Duodenal mucosa (tissue), 2 donors: ENCODE measurements around the gene RETN.
A peak's percentile ranks its signal among the peaks of the same experiment; 100 is the strongest.

Experiments used
- H3K27ac ChIP-seq: one replicate; pipeline ENCODE4 v1.7.0; 2013; ENCODE audit warnings: low read depth, low read length
- H3K27me3 ChIP-seq, 2 donors: one replicate each; pipeline ENCODE4 v1.7.0; 2013; ENCODE audit warnings: low read length in 2 of 2, control low read depth in 1 of 2; ENCODE audit not compliant: insufficient read depth in 2 of 2, control insufficient read depth in 1 of 2
- H3K36me3 ChIP-seq, 2 donors: one replicate each; pipeline ENCODE4 v1.7.0; 2013; ENCODE audit warnings: low read length in 2 of 2, control low read depth in 1 of 2; ENCODE audit not compliant: insufficient read depth in 2 of 2, control insufficient read depth in 1 of 2
- H3K4me1 ChIP-seq, 2 donors: one replicate each; pipeline ENCODE4 v1.7.0; 2013; ENCODE audit warnings: low read length in 2 of 2, control low read depth in 1 of 2; ENCODE audit not compliant: insufficient read depth in 2 of 2, control insufficient read depth in 1 of 2
- H3K4me3 ChIP-seq, 2 donors: one replicate each; pipeline ENCODE4 v1.7.0; 2013; ENCODE audit warnings: low read length in 2 of 2, low read depth in 1 of 2
- H3K9ac ChIP-seq, 2 donors: one replicate each; pipeline ENCODE4 v1.7.0; 2013; ENCODE audit warnings: low read length in 2 of 2, low read depth in 1 of 2
- H3K9me3 ChIP-seq, 2 donors: one replicate each; pipeline ENCODE4 v1.7.0; 2013; ENCODE audit warnings: low read length in 2 of 2, control low read depth in 1 of 2; ENCODE audit not compliant: control insufficient read depth in 1 of 2

The RETN gene

GRCh38 chr19:7628589-7629311 lies 40.1 kb upstream of the RETN start:
- Histone ChIP-seq H3K27ac (peak overlapping the region; percentile 49), H3K27me3 (no peaks in the 10 kb centered on the region), H3K36me3 (peaks cover 22 to 38% of the 10 kb centered on the region in 2 donors), H3K9ac (peak overlapping the region; percentile 77 to 97), H3K4me1 (peaks cover 21 to 24% of the 10 kb centered on the region in 2 donors), H3K4me3 (peak overlapping the region; percentile 96 to 99), H3K9me3 (no peaks in the 10 kb centered on the region)

GRCh38 chr19:7629347-7630054 lies 39.3 kb upstream of the RETN start, which contains the start of the genes PET100 and XAB2:
PET100 (plus strand) TSS chr19:7629793; CDS start chr19:7629834, 41 bp downstream.
XAB2 (minus strand) TSS chr19:7629545; CDS start chr19:7629527, 18 bp downstream.
- H3K4me3 ChIP-seq = peak within 1 kb of the TSS; percentile 96 to 99

GRCh38 chr19:7631577-7631976 lies 37.3 kb upstream of the RETN start:
- Histone ChIP-seq H3K27me3 (no peaks in the 10 kb centered on the region), H3K9ac (no peak overlapping the region), H3K4me1 (peaks cover 21 to 31% of the 10 kb centered on the region in 2 donors), H3K36me3 (peaks cover 2 to 16% of the 10 kb centered on the region in 2 donors), H3K4me3 (no peak overlapping the region), H3K9me3 (no peaks in the 10 kb centered on the region), H3K27ac (no peak overlapping the region)

More at GRCh38 chr19:7629347-7630054, 39.3 kb upstream of the RETN start, which contains the start of the genes PET100 and XAB2:
- Histone ChIP-seq H3K9me3 (no peaks in the 10 kb centered on the region), H3K27ac (peak within 1 kb of the TSS; percentile 49), H3K36me3 (peaks cover 18 to 33% of the 10 kb centered on the region in 2 donors), H3K9ac (peak within 1 kb of the TSS; percentile 84 to 97), H3K4me1 (peaks cover 21 to 24% of the 10 kb centered on the region in 2 donors), H3K27me3 (no peaks in the 10 kb centered on the region)

- Histone ChIP-seq H3K9ac (no peak overlapping the region), H3K27ac (no peak overlapping the region), H3K27me3 (no peaks in the 10 kb centered on the region), H3K4me1 (peaks cover 21 to 34% of the 10 kb centered on the region in 2 donors), H3K9me3 (no peaks in the 10 kb centered on the region), H3K4me3 (no peak overlapping the region), H3K36me3 (peaks cover 2 to 10% of the 10 kb centered on the region in 2 donors)
Observed at GRCh38 chr19:7632340-7633203, 36.3 kb upstream of the RETN start.

- no peaks in the 10 kb centered on the region for H3K9me3 ChIP-seq
- no peak within 1 kb of the TSS for H3K27ac ChIP-seq
- no peaks in the 10 kb centered on the region for H3K27me3 ChIP-seq
- peaks cover 16 to 35% of the 10 kb centered on the region in 2 donors for H3K4me1 ChIP-seq
- H3K9ac ChIP-seq = no peak within 1 kb of the TSS
- H3K36me3 ChIP-seq = peaks cover 2 to 10% of the 10 kb centered on the region in 2 donors
- no peak within 1 kb of the TSS for H3K4me3 ChIP-seq
Observed at GRCh38 chr19:7633698-7634097, 35.2 kb upstream of the RETN start, which contains the start of gene PCP2. PCP2 (minus strand) TSS chr19:7633719; CDS start chr19:7633457, 262 bp downstream.

GRCh38 chr19:7635670-7636069 lies 33.2 kb upstream of the RETN start:
- H3K27me3 ChIP-seq = peaks cover 0 to 7% of the 10 kb centered on the region in 2 donors
- peaks cover 2 to 21% of the 10 kb centered on the region in 2 donors for H3K36me3 ChIP-seq
- H3K9ac ChIP-seq = no peak overlapping the region
- H3K4me3 ChIP-seq = no peak overlapping the region
- H3K9me3 ChIP-seq = peaks cover 0 to 2% of the 10 kb centered on the region in 2 donors
- H3K4me1 ChIP-seq = peaks cover 8 to 34% of the 10 kb centered on the region in 2 donors
- no peak overlapping the region for H3K27ac ChIP-seq

- peaks cover 2 to 21% of the 10 kb centered on the region in 2 donors for H3K36me3 ChIP-seq
- H3K4me3 ChIP-seq = peak overlapping the region; percentile 53 to 93
- peaks cover 6 to 29% of the 10 kb centered on the region in 2 donors for H3K4me1 ChIP-seq
- H3K27ac ChIP-seq = no peak overlapping the region
- H3K9ac ChIP-seq = peak overlapping the region in 1 of 2 donors; percentile 2
- H3K9me3 ChIP-seq = peaks cover 0 to 2% of the 10 kb centered on the region in 2 donors
- H3K27me3 ChIP-seq = peaks cover 0 to 7% of the 10 kb centered on the region in 2 donors
Observed at GRCh38 chr19:7636317-7636690, 32.5 kb upstream of the RETN start.

- H3K4me3 ChIP-seq = peak within 1 kb of the TSS; percentile 87 to 93
- peaks cover 6 to 29% of the 10 kb centered on the region in 2 donors for H3K4me1 ChIP-seq
- peaks cover 0 to 2% of the 10 kb centered on the region in 2 donors for H3K9me3 ChIP-seq
- H3K36me3 ChIP-seq = peaks cover 0 to 17% of the 10 kb centered on the region in 2 donors
- H3K27me3 ChIP-seq = peaks cover 0 to 7% of the 10 kb centered on the region in 2 donors
- H3K9ac ChIP-seq = peak within 1 kb of the TSS; percentile 77 to 80
- H3K27ac ChIP-seq = peak within 1 kb of the TSS; percentile 70
Observed at GRCh38 chr19:7636691-7637373, 32.0 kb upstream of the RETN start, which contains the start of gene STXBP2. STXBP2 (plus strand) TSS chr19:7637110; CDS start chr19:7637150, 40 bp downstream.
